Liver (tissue), 9 donors: Measurements from ENCODE around the gene ERN1. TPM values are rescaled to one million over a fixed set of nuclear protein-coding genes. Genes with fewer than 3 reads are reported as not detected.

Experiments
- DNase-seq: peaks from one replicate; pipeline ENCODE4 v3.0.0-alpha.2; 2017; ENCODE audit warnings: low spot score
- H3K27ac ChIP-seq, 2 donors: one replicate each; pipeline ENCODE4 v1.7.0; 2013; ENCODE audit warnings: inconsistent platforms in 2 of 2, low read length in 2 of 2, control low read depth in 1 of 2, low read depth in 1 of 2, mild to moderate bottlenecking in 1 of 2
- H3K27me3 ChIP-seq, 4 donors: one replicate each; pipeline versions ENCODE4 v1.6.1 to v1.7.0; 2013; ENCODE audit warnings: low read length in 3 of 4, inconsistent platforms in 1 of 4, mild to moderate bottlenecking in 1 of 4, moderate library complexity in 1 of 4; ENCODE audit not compliant: control insufficient read depth in 4 of 4, insufficient read depth in 4 of 4
- H3K36me3 ChIP-seq, 4 donors: one replicate each; pipeline versions ENCODE4 v1.6.1 to v1.7.0; 2013; ENCODE audit warnings: low read length in 3 of 4, mild to moderate bottlenecking in 3 of 4, low read depth in 1 of 4, moderate library complexity in 1 of 4; ENCODE audit not compliant: control insufficient read depth in 4 of 4, insufficient read depth in 3 of 4
- H3K4me1 ChIP-seq, 4 donors: one replicate each; pipeline versions ENCODE4 v1.6.1 to v1.7.0; 2013; ENCODE audit warnings: low read length in 3 of 4, mild to moderate bottlenecking in 3 of 4, moderate library complexity in 1 of 4; ENCODE audit not compliant: control insufficient read depth in 4 of 4, insufficient read depth in 4 of 4
- H3K4me3 ChIP-seq, 3 donors: one replicate each; pipeline versions ENCODE4 v1.6.1 to v1.7.0; 2013; ENCODE audit warnings: low read length in 3 of 3, control low read depth in 1 of 3, low read depth in 1 of 3, mild to moderate bottlenecking in 1 of 3
- H3K9ac ChIP-seq, 2 donors: one replicate each; pipeline ENCODE4 v1.7.0; 2013; ENCODE audit warnings: low read length in 2 of 2, mild to moderate bottlenecking in 2 of 2, moderate library complexity in 2 of 2, control low read depth in 1 of 2, low read depth in 1 of 2
- H3K9me3 ChIP-seq, 4 donors: one replicate each; pipeline versions ENCODE4 v1.6.1 to v1.7.0; 2013; ENCODE audit warnings: low read length in 3 of 4; ENCODE audit not compliant: control insufficient read depth in 4 of 4
- EGR1 ChIP-seq, 2 donors: IDR thresholded peaks; 2 replicates each; pipeline ENCODE4 v1.6.1; 2016 to 2018; ENCODE audit warnings: antibody characterized with exemption in 2 of 2, low read depth in 2 of 2
- FOXA1 ChIP-seq: IDR thresholded peaks from 2 replicates; pipeline ENCODE4 v1.6.1; 2016; ENCODE audit warnings: antibody characterized with exemption
- FOXA2 ChIP-seq: IDR thresholded peaks from 2 replicates; pipeline ENCODE4 v1.6.1; 2016; ENCODE audit warnings: antibody characterized with exemption
- GABPA ChIP-seq, 2 donors: IDR thresholded peaks in 1 of 2; conservative IDR thresholded peaks in 1 of 2; 2 replicates each; pipeline ENCODE4 v1.6.1; 2016; ENCODE audit warnings: antibody characterized with exemption in 2 of 2, mild to moderate bottlenecking in 1 of 2, moderate library complexity in 1 of 2
- HNF4A ChIP-seq, 2 donors: conservative IDR thresholded peaks; 2 replicates each; pipeline ENCODE4 v1.6.1; 2016; ENCODE audit warnings: antibody characterized with exemption in 2 of 2, mild to moderate bottlenecking in 2 of 2
- HNF4G ChIP-seq: IDR thresholded peaks from 2 replicates; pipeline ENCODE4 v1.6.1; 2016; ENCODE audit warnings: antibody characterized with exemption
- JUND ChIP-seq, 2 donors: IDR thresholded peaks; 2 replicates each; pipeline ENCODE4 v1.6.1; 2016; ENCODE audit warnings: antibody characterized with exemption in 2 of 2
- NR2F2 ChIP-seq: IDR thresholded peaks from 2 replicates; pipeline ENCODE4 v1.6.1; 2016; ENCODE audit warnings: antibody characterized with exemption
- RAD21 ChIP-seq, 2 donors: IDR thresholded peaks; 2 replicates each; pipeline ENCODE4 v1.6.1; 2016; ENCODE audit warnings: antibody characterized with exemption in 2 of 2, mild to moderate bottlenecking in 2 of 2
- RXRA ChIP-seq, 2 donors: IDR thresholded peaks; 2 replicates each; pipeline ENCODE4 v1.6.1; 2017 to 2018; ENCODE audit warnings: antibody characterized with exemption in 2 of 2, mild to moderate bottlenecking in 1 of 2
- SP1 ChIP-seq: IDR thresholded peaks from 2 replicates; pipeline ENCODE4 v1.6.1; 2018; ENCODE audit warnings: antibody characterized with exemption, mild to moderate bottlenecking
- TAF1 ChIP-seq: conservative IDR thresholded peaks from 2 replicates; pipeline ENCODE4 v1.6.1; 2016; ENCODE audit warnings: antibody characterized with exemption, mild to moderate bottlenecking
- YY1 ChIP-seq: IDR thresholded peaks from 2 replicates; pipeline ENCODE4 v1.6.1; 2016; ENCODE audit warnings: antibody characterized with exemption, mild to moderate bottlenecking
- WGBS: extraction: QIAGEN DNeasy Blood & Tissue Kit; methylation state at CpG from one replicate; pipeline ENCODE4 v1.1.7; 2013; 5-methylcytosine and 5-hydroxymethylcytosine counted together
- polyA plus RNA-seq, 2 donors: library from polyadenylated mRNA; stranded (reverse) in 1 of 2; unstranded in 1 of 2; fragments of 200-250 nt in 1 of 2; fragments of >200 nt in 1 of 2; fragmentation: Nextera tagmentation in 1 of 2; extraction: Ambion mirVana in 1 of 2; gene quantifications; one replicate each; pipeline versions ENCODE4 v1.2.1 to v1.2.3, GENCODE V29; 2013 to 2015
- total RNA-seq, 2 donors: library from RNA; depleted of rRNA; stranded (reverse); fragments of >200 nt; gene quantifications; one replicate each; pipeline ENCODE4 v1.2.3, GENCODE V29; 2014
- TF ChIP-seq, protein P1 (sequence below): IDR thresholded peaks from 2 replicates; pipeline ENCODE4 v1.6.1; 2016; ENCODE audit warnings: antibody characterized with exemption
- TF ChIP-seq, protein P2 (sequence below): IDR thresholded peaks from 2 replicates; pipeline ENCODE4 v1.6.1; 2016; ENCODE audit warnings: antibody characterized with exemption
- TF ChIP-seq, protein P3 (sequence below): fragments of 150-350 bp; IDR thresholded peaks from 2 replicates; pipeline ENCODE4 v1.5.1; 2017; ENCODE audit warnings: improper control_type of control experiment, low read depth, low read length; ENCODE audit not compliant: missing input control
- TF ChIP-seq, protein P4 (sequence below): IDR thresholded peaks from 2 replicates; pipeline ENCODE4 v1.6.1; 2016; ENCODE audit warnings: antibody characterized with exemption
- TF ChIP-seq, protein P5 (sequence below): IDR thresholded peaks from 2 replicates; pipeline ENCODE4 v1.6.1; 2016; ENCODE audit warnings: antibody characterized with exemption, mild to moderate bottlenecking
- donor health status: healthy.
- donor health status: healthy.
- donor health status: healthy.
- donor health status: healthy.
- donor health status: healthy.

The ERN1 gene
- total and polyA plus RNA-seq, 4 donors = 6.3 to 35.1 (median 14.9) TPM

DNA sequence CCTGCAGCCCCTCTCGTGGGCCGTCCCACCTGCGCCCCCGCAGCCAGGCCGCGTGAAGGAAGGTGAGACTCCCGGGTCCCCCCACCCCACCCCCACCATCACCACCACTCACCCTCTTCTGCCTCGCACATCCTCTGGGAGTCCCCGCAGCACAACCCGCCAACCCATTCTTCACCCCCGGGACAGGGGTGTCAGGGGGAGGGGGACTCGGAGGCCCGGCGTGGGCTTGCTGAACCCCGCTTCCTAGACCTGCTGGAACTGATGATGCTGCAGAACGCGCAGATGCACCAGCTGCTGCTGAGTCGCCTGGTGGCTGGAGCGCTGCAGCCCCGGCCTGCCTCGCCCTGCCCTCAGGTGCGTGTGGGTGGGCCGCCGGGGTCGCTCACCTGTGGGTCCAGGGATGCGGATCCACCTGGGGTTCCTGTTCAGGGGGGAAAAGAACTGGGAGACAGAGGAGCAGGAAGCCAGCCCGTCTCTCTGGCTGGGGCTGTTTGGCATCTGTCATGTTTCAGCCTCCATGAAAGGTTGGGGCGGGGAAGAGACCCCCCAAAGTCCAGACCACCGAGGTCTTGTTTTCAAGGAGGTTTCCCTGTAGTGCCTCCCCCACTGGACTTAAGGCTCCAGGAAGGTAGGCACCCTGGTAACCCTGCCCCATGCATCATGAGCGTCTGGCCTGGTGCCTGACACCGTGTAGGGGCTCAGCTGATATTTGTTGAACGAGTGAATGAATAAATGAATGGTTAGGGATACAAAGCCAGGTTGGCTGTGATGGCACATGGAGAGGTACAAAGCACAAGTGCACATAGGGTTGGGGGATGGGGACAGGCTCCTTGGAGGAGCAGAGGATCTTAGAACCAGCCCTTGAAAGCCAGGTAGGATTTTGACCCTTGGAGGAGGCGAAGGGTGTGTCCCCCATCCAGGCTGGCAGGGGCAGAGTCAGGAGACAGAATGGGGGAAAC is 130.9 kb downstream of the ERN1 start:
- Histone ChIP-seq H3K4me3 (peak overlapping the region in 1 of 3 donors; percentile 42), H3K36me3 (no peaks in the 10 kb centered on the region), H3K4me1 (peaks cover 0 to 10% (median 4%) of the 10 kb centered on the region in 4 donors), H3K9ac (no peak overlapping the region), H3K9me3 (no peaks in the 10 kb centered on the region), H3K27ac (no peak overlapping the region), H3K27me3 (peaks cover 0 to 2% (median 0%) of the 10 kb centered on the region in 4 donors)
- TF ChIP-seq, protein P1, sequence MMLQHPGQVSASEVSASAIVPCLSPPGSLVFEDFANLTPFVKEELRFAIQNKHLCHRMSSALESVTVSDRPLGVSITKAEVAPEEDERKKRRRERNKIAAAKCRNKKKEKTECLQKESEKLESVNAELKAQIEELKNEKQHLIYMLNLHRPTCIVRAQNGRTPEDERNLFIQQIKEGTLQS = no peak
- no peak for TF ChIP-seq EGR1 (IDR thresholded peaks at IDR 0.05; ENCODE audit: low read depth in 2 of 2)
- TF ChIP-seq HNF4G = no peak
- no peak for TF ChIP-seq HNF4A (conservative IDR thresholded peaks at IDR 0.05)
- TF ChIP-seq, protein P2, sequence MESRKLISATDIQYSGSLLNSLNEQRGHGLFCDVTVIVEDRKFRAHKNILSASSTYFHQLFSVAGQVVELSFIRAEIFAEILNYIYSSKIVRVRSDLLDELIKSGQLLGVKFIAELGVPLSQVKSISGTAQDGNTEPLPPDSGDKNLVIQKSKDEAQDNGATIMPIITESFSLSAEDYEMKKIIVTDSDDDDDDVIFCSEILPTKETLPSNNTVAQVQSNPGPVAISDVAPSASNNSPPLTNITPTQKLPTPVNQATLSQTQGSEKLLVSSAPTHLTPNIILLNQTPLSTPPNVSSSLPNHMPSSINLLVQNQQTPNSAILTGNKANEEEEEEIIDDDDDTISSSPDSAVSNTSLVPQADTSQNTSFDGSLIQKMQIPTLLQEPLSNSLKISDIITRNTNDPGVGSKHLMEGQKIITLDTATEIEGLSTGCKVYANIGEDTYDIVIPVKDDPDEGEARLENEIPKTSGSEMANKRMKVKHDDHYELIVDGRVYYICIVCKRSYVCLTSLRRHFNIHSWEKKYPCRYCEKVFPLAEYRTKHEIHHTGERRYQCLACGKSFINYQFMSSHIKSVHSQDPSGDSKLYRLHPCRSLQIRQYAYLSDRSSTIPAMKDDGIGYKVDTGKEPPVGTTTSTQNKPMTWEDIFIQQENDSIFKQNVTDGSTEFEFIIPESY = no peak
- TF ChIP-seq TAF1 = no peak
- TF ChIP-seq JUND (IDR thresholded peaks at IDR 0.05) = no peak
- no peak for TF ChIP-seq GABPA (IDR thresholded peaks at IDR 0.05 in 1 of 2, conservative IDR thresholded peaks at IDR 0.05 in 1 of 2)
- TF ChIP-seq, protein P3, sequence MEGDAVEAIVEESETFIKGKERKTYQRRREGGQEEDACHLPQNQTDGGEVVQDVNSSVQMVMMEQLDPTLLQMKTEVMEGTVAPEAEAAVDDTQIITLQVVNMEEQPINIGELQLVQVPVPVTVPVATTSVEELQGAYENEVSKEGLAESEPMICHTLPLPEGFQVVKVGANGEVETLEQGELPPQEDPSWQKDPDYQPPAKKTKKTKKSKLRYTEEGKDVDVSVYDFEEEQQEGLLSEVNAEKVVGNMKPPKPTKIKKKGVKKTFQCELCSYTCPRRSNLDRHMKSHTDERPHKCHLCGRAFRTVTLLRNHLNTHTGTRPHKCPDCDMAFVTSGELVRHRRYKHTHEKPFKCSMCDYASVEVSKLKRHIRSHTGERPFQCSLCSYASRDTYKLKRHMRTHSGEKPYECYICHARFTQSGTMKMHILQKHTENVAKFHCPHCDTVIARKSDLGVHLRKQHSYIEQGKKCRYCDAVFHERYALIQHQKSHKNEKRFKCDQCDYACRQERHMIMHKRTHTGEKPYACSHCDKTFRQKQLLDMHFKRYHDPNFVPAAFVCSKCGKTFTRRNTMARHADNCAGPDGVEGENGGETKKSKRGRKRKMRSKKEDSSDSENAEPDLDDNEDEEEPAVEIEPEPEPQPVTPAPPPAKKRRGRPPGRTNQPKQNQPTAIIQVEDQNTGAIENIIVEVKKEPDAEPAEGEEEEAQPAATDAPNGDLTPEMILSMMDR = no peak
- TF ChIP-seq RXRA (IDR thresholded peaks at IDR 0.05) = no peak
- TF ChIP-seq, protein P4, sequence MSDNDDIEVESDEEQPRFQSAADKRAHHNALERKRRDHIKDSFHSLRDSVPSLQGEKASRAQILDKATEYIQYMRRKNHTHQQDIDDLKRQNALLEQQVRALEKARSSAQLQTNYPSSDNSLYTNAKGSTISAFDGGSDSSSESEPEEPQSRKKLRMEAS = no peak
- no peak for TF ChIP-seq SP1
- TF ChIP-seq RAD21 (IDR thresholded peaks at IDR 0.05) = no peak
- no peak for TF ChIP-seq YY1
- TF ChIP-seq FOXA1 = no peak
- no peak for TF ChIP-seq NR2F2
- TF ChIP-seq, protein P5, sequence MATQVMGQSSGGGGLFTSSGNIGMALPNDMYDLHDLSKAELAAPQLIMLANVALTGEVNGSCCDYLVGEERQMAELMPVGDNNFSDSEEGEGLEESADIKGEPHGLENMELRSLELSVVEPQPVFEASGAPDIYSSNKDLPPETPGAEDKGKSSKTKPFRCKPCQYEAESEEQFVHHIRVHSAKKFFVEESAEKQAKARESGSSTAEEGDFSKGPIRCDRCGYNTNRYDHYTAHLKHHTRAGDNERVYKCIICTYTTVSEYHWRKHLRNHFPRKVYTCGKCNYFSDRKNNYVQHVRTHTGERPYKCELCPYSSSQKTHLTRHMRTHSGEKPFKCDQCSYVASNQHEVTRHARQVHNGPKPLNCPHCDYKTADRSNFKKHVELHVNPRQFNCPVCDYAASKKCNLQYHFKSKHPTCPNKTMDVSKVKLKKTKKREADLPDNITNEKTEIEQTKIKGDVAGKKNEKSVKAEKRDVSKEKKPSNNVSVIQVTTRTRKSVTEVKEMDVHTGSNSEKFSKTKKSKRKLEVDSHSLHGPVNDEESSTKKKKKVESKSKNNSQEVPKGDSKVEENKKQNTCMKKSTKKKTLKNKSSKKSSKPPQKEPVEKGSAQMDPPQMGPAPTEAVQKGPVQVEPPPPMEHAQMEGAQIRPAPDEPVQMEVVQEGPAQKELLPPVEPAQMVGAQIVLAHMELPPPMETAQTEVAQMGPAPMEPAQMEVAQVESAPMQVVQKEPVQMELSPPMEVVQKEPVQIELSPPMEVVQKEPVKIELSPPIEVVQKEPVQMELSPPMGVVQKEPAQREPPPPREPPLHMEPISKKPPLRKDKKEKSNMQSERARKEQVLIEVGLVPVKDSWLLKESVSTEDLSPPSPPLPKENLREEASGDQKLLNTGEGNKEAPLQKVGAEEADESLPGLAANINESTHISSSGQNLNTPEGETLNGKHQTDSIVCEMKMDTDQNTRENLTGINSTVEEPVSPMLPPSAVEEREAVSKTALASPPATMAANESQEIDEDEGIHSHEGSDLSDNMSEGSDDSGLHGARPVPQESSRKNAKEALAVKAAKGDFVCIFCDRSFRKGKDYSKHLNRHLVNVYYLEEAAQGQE = no peak
- TF ChIP-seq FOXA2 = no peak
- DNase-seq = no peak
- WGBS = 33% methylated on average over 33 of the region's 33 CpGs
